K562 (cell line): Measurements from ENCODE around the gene ERF. TPM values are rescaled to one million over a fixed set of nuclear protein-coding genes. Genes with fewer than 3 reads are reported as not detected.
A peak's percentile ranks its signal among the peaks of the same experiment; 100 is the strongest.

Experiments
- ASH1L ChIP-seq: fragments of 450-650 bp; IDR thresholded peaks from 2 replicates; pipeline ENCODE4 v1.6.1; 2018; ENCODE audit warnings: borderline replicate concordance, mild to moderate bottlenecking, low read depth; ENCODE audit not compliant: partially characterized antibody
- CBX2 ChIP-seq: fragments of 200-600 bp; sonication (generic); IDR thresholded peaks from one replicate; pipeline ENCODE4 v1.6.1; 2012; ENCODE audit warnings: mild to moderate bottlenecking, low read length, inconsistent platforms; ENCODE audit not compliant: insufficient read depth, poor library complexity, severe bottlenecking
- CXXC5 ChIP-seq: fragments of 250-450 bp; sonication (Bioruptor Pico); IDR thresholded peaks from 2 replicates; pipeline ENCODE4 v1.8.0; 2022; ENCODE audit warnings: inconsistent platforms, mild to moderate bottlenecking, moderate library complexity
- FOXK2 ChIP-seq, 2 experiments: fragments of 450-650 bp; IDR thresholded peaks in 1 of 2; conservative IDR thresholded peaks in 1 of 2; 2 replicates each; pipeline ENCODE4 v1.6.1; 2016; ENCODE audit warnings: low read depth in 2 of 2, mild to moderate bottlenecking in 1 of 2
- ILK ChIP-seq: fragments of 450-650 bp; IDR thresholded peaks from 2 replicates; pipeline ENCODE4 v1.6.1; 2016; ENCODE audit warnings: missing genetic modification characterization, low read depth, mild to moderate bottlenecking, missing compliant biosample characterization, moderate library complexity, borderline replicate concordance
- MBD2 ChIP-seq: sonication (generic); IDR thresholded peaks from 2 replicates; pipeline ENCODE4 v1.6.1; 2016; ENCODE audit warnings: low read depth, borderline replicate concordance
- MCM5 ChIP-seq: fragments of 450-650 bp; IDR thresholded peaks from 2 replicates; pipeline ENCODE4 v1.6.1; 2016; ENCODE audit warnings: low read depth
- NR2C1 ChIP-seq, 2 experiments: fragments of 450-650 bp; IDR thresholded peaks; 2 replicates each; pipeline ENCODE4 v1.6.1; 2017; ENCODE audit warnings: mild to moderate bottlenecking in 2 of 2, antibody characterized with exemption in 1 of 2, inconsistent platforms in 1 of 2, missing compliant biosample characterization in 1 of 2, missing genetic modification characterization in 1 of 2
- NRF1 ChIP-seq, 2 experiments: fragments of 450-650 bp; IDR thresholded peaks in 1 of 2; conservative IDR thresholded peaks in 1 of 2; 2 replicates each; pipeline ENCODE4 v1.6.1; 2014; ENCODE audit warnings: mild to moderate bottlenecking in 2 of 2
- PCBP2 ChIP-seq: fragments of 200-400 bp; formaldehyde crosslinking; IDR thresholded peaks from 2 replicates; pipeline ENCODE4 v1.6.1; 2018; ENCODE audit warnings: low read length, low read depth, mild to moderate bottlenecking, moderate library complexity; ENCODE audit not compliant: poor library complexity, severe bottlenecking
- ZNF175 ChIP-seq: fragments of 200-800 bp; sonication (Bioruptor generic); IDR thresholded peaks from 2 replicates; pipeline ENCODE4 v1.6.1; 2016; ENCODE audit warnings: low read depth, mild to moderate bottlenecking, missing genetic modification characterization, missing compliant biosample characterization
- ZNF197 ChIP-seq: fragments of 200-800 bp; sonication (Bioruptor generic); IDR thresholded peaks from 2 replicates; pipeline ENCODE4 v1.6.1; 2016; ENCODE audit warnings: low read depth, missing genetic modification characterization, missing compliant biosample characterization
- ZNF274 ChIP-seq: IDR thresholded peaks from 2 replicates; pipeline ENCODE4 v1.6.1; 2011; ENCODE audit warnings: low read depth, mild to moderate bottlenecking, low read length, moderate library complexity, borderline replicate concordance
- ZNF589 ChIP-seq: fragments of 200-800 bp; sonication (Bioruptor generic); IDR thresholded peaks from 2 replicates; pipeline ENCODE4 v1.6.1; 2016; ENCODE audit warnings: low read depth, missing genetic modification characterization, missing compliant biosample characterization
- ZNF778 ChIP-seq: fragments of 450-650 bp; formaldehyde crosslinking; IDR thresholded peaks from 2 replicates; pipeline ENCODE4 v1.4.0; 2020; ENCODE audit warnings: mild to moderate bottlenecking, moderate library complexity
- polyA plus RNA-seq, 8 experiments: library from polyadenylated mRNA; depleted of rRNA in 4 of 8; stranded (reverse) in 5 of 8; unstranded in 3 of 8; fragments of >200 nt; fragmentation: Nextera tagmentation in 2 of 8; fragmentation: Illumina TruSeq in 1 of 8; extraction: Ambion mirVana in 2 of 8; extraction: Trizol in 1 of 8; gene quantifications; 2 replicates each; pipeline versions ENCODE4 v1.2.1 to v1.2.3, GENCODE V29; 2011 to 2014; ENCODE audit warnings: inconsistent platforms in 1 of 8, missing spikeins in 1 of 8
- total RNA-seq, 7 experiments: library from RNA; depleted of rRNA in 6 of 7; stranded (reverse); fragments of >200 nt in 6 of 7; fragmentation: Illumina TruSeq in 2 of 7; extraction: Trizol in 2 of 7; gene quantifications; 2 replicates each; pipeline versions ENCODE4 v1.2.1 to v1.2.3, GENCODE V29; 2011 to 2021; ENCODE audit warnings: low replicate concordance in 1 of 7
- TF ChIP-seq, protein P1 (sequence below), 2 experiments: IDR thresholded peaks in 1 of 2; conservative IDR thresholded peaks in 1 of 2; 2 replicates each; pipeline ENCODE4 v1.6.1; 2016; ENCODE audit warnings: low read depth in 2 of 2, mild to moderate bottlenecking in 1 of 2, missing compliant biosample characterization in 1 of 2, missing genetic modification characterization in 1 of 2, moderate library complexity in 1 of 2
- TF ChIP-seq, protein P2 (sequence below): sonication (generic); formaldehyde crosslinking; IDR thresholded peaks from 2 replicates; pipeline ENCODE4 v1.8.0; 2022; ENCODE audit warnings: mild to moderate bottlenecking, missing genetic modification reagents
- TF ChIP-seq, protein P3 (sequence below): fragments of 450-650 bp; IDR thresholded peaks from 2 replicates; pipeline ENCODE4 v1.6.1; 2017; ENCODE audit warnings: antibody characterized with exemption, mild to moderate bottlenecking

ERF gene
- total and polyA plus RNA-seq, 9 of the 15 experiments (the other 6 are each of a cell fraction or from before 2014, with no cell fraction given) = 0.03 to 75.4 (median 27.0) TPM

DNA sequence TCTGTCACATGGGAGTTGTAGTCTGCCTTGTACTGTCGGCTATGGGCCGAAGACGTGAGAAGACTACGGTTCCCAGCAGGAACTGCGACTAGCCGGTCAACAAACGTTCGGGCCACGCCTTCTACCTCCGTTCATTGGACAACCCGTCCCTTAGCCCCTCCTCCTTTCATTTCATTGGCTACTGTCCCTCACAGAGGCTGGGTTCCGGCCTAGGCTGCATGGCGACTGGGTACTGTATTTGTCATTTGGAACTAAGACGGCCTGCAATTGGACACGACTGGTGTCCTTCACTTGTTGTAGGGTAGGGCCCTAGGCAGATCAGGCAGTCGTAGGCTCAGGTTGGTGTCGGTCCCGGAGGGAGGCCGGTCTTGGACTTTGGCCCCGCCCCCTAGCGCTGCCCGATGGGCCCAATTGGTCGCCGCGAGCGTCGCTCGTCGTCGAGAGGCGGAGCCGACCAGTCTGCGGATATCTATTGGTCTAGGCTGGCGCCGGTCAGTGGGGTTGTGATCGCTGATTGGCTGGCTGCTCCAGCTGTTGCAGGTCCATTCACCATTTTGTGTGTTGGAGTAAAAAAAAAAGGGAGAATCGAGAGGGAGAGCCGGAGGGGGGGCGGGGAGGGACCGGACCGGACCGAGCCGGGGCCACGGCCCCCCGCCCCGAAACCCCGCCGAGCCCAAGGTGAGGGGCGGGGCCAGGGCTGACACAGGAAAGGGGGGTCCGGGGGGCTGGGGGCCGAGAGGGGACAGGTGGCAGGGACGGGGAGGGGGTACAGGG lies 14.0 kb upstream of the ERF start, which contains the start of gene CIC (continued):
- TF ChIP-seq, protein P1, sequence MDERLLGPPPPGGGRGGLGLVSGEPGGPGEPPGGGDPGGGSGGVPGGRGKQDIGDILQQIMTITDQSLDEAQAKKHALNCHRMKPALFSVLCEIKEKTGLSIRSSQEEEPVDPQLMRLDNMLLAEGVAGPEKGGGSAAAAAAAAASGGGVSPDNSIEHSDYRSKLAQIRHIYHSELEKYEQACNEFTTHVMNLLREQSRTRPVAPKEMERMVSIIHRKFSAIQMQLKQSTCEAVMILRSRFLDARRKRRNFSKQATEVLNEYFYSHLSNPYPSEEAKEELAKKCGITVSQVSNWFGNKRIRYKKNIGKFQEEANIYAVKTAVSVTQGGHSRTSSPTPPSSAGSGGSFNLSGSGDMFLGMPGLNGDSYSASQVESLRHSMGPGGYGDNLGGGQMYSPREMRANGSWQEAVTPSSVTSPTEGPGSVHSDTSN (CRISPR knock-in tag; IDR thresholded peaks at IDR 0.05; ENCODE audit: low read depth) = peak; percentile 93
- TF ChIP-seq, protein P1 (tag; conservative IDR thresholded peaks at IDR 0.05; ENCODE audit: low read depth) = peak; percentile 100
- TF ChIP-seq FOXK2 (conservative IDR thresholded peaks at IDR 0.05 in 1 of 2, IDR thresholded peaks at IDR 0.05 in 1 of 2; ENCODE audit: low read depth in 2 of 2) = peak; percentile 25 to 36; a peak in 2 of 4 replicates
- no peak for TF ChIP-seq ZNF274
- TF ChIP-seq, protein P2, sequence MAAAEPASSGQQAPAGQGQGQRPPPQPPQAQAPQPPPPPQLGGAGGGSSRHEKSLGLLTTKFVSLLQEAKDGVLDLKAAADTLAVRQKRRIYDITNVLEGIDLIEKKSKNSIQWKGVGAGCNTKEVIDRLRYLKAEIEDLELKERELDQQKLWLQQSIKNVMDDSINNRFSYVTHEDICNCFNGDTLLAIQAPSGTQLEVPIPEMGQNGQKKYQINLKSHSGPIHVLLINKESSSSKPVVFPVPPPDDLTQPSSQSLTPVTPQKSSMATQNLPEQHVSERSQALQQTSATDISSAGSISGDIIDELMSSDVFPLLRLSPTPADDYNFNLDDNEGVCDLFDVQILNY (CRISPR knock-in tag) = no peak
- TF ChIP-seq ZNF778 = no peak
- TF ChIP-seq ZNF589 (CRISPR knock-in tag) = no peak
- no peak; the same call in 1 of the 2 replicates for TF ChIP-seq ZNF175 (CRISPR knock-in tag)
- TF ChIP-seq CBX2 = no peak
- TF ChIP-seq CXXC5 (CRISPR knock-in tag) = peak; percentile 64; the same call in 1 of the 2 replicates
- peak; percentile 100 for TF ChIP-seq MBD2
- TF ChIP-seq, protein P3, sequence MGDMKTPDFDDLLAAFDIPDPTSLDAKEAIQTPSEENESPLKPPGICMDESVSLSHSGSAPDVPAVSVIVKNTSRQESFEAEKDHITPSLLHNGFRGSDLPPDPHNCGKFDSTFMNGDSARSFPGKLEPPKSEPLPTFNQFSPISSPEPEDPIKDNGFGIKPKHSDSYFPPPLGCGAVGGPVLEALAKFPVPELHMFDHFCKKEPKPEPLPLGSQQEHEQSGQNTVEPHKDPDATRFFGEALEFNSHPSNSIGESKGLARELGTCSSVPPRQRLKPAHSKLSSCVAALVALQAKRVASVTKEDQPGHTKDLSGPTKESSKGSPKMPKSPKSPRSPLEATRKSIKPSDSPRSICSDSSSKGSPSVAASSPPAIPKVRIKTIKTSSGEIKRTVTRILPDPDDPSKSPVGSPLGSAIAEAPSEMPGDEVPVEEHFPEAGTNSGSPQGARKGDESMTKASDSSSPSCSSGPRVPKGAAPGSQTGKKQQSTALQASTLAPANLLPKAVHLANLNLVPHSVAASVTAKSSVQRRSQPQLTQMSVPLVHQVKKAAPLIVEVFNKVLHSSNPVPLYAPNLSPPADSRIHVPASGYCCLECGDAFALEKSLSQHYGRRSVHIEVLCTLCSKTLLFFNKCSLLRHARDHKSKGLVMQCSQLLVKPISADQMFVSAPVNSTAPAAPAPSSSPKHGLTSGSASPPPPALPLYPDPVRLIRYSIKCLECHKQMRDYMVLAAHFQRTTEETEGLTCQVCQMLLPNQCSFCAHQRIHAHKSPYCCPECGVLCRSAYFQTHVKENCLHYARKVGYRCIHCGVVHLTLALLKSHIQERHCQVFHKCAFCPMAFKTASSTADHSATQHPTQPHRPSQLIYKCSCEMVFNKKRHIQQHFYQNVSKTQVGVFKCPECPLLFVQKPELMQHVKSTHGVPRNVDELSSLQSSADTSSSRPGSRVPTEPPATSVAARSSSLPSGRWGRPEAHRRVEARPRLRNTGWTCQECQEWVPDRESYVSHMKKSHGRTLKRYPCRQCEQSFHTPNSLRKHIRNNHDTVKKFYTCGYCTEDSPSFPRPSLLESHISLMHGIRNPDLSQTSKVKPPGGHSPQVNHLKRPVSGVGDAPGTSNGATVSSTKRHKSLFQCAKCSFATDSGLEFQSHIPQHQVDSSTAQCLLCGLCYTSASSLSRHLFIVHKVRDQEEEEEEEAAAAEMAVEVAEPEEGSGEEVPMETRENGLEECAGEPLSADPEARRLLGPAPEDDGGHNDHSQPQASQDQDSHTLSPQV = peak; percentile 35
- peak; percentile 76 for TF ChIP-seq ZNF197 (CRISPR knock-in tag)
- no peak for TF ChIP-seq PCBP2
- TF ChIP-seq NR2C1 (IDR thresholded peaks at IDR 0.05) = no peak
- TF ChIP-seq NR2C1 (tag; IDR thresholded peaks at IDR 0.05) = peak; percentile 57
- TF ChIP-seq MCM5 = no peak
- TF ChIP-seq NRF1 (conservative IDR thresholded peaks at IDR 0.05 in 1 of 2, IDR thresholded peaks at IDR 0.05 in 1 of 2) = peak; percentile 73 to 81
- peak; percentile 100 for TF ChIP-seq ASH1L
- TF ChIP-seq ILK (tag) = no peak
